HL-60 (cell line): ENCODE data around the gene CTIF.

ENCODE experiments used
- DNase-seq, 2 experiments: peaks; one replicate each; pipeline ENCODE4 v3.0.0-alpha.2; 2010 to 2020; ENCODE audit warnings: low read depth in 1 of 2, low spot score in 1 of 2
- H3K27ac ChIP-seq: fragments of 250-450 bp; sonication (Bioruptor Pico); replicated peaks from 2 replicates; pipeline ENCODE4 v1.5.1; 2020; ENCODE audit warnings: mild to moderate bottlenecking, moderate library complexity
- H3K27me3 ChIP-seq: fragments of 250-450 bp; sonication (Bioruptor Pico); 2 replicates; pipeline ENCODE4 v1.5.1; 2021; ENCODE audit warnings: mild to moderate bottlenecking, moderate library complexity; ENCODE audit not compliant: insufficient read depth, poor library complexity, severe bottlenecking
- H3K4me3 ChIP-seq: replicated peaks from 2 replicates; pipeline ENCODE4 v1.5.1; 2011; ENCODE audit warnings: mild to moderate bottlenecking, control low read depth, low read length; ENCODE audit not compliant: insufficient read depth
- CTCF ChIP-seq: IDR thresholded peaks from one replicate; pipeline ENCODE4 v1.5.1; 2011; ENCODE audit warnings: low read length, control low read depth, inconsistent platforms; ENCODE audit not compliant: insufficient read depth
- GABPA ChIP-seq: IDR thresholded peaks from 2 replicates; pipeline ENCODE4 v1.6.1; 2012; ENCODE audit warnings: low read depth
- POLR2AphosphoS5 ChIP-seq: IDR thresholded peaks from 2 replicates; pipeline ENCODE4 v1.6.1; 2012; ENCODE audit warnings: low read depth
- REST ChIP-seq: IDR thresholded peaks from 2 replicates; pipeline ENCODE4 v1.6.1; 2012; ENCODE audit warnings: low read depth; ENCODE audit not compliant: insufficient replicate concordance
- SPI1 ChIP-seq: IDR thresholded peaks from 2 replicates; pipeline ENCODE4 v1.6.1; 2012; ENCODE audit warnings: low read depth, mild to moderate bottlenecking, borderline replicate concordance

Gene CTIF

GRCh38 chr18:48779462-48779861 lies 240.6 kb downstream of the CTIF start:
- Histone ChIP-seq H3K27me3 (no peaks in the 10 kb centered on the region), H3K4me3 (no peak overlapping the region), H3K27ac (no peak overlapping the region)
- TF ChIP-seq GABPA: no peak
- TF ChIP-seq REST: no peak
- no peak for TF ChIP-seq CTCF
- TF ChIP-seq POLR2AphosphoS5: no peak
- no peak for TF ChIP-seq SPI1
- no peak for DNase-seq

GRCh38 chr18:48780201-48780912 lies 241.5 kb downstream of the CTIF start:
- Histone ChIP-seq H3K4me3 (no peak overlapping the region), H3K27me3 (no peaks in the 10 kb centered on the region), H3K27ac (no peak overlapping the region)
- DNase-seq: no peak
- no peak for TF ChIP-seq REST
- no peak for TF ChIP-seq POLR2AphosphoS5
- no peak for TF ChIP-seq SPI1
- no peak for TF ChIP-seq GABPA
- no peak for TF ChIP-seq CTCF

- H3K27ac ChIP-seq: no peak overlapping the region
- H3K4me3 ChIP-seq: no peak overlapping the region
- TF ChIP-seq REST: no peak
- TF ChIP-seq CTCF: no peak
- TF ChIP-seq SPI1: no peak
- TF ChIP-seq POLR2AphosphoS5: no peak
- no peak for TF ChIP-seq GABPA
- no peak for DNase-seq
- no peaks in the 10 kb centered on the region for H3K27me3 ChIP-seq
Observed at GRCh38 chr18:48780913-48781162, 242.0 kb downstream of the CTIF start.
